ENCODE data around the gene HEPACAM. TPM values are rescaled to one million over a fixed set of nuclear protein-coding genes. Genes with fewer than 3 reads are reported as not detected.
A peak's percentile ranks its signal among the peaks of the same experiment; 100 is the strongest.
"Not testable (repeated sequence)": the region's sequence is repeated elsewhere in the genome, so short reads cannot be mapped to it uniquely, and the experiment has no call there.

The HEPACAM gene, protein sequence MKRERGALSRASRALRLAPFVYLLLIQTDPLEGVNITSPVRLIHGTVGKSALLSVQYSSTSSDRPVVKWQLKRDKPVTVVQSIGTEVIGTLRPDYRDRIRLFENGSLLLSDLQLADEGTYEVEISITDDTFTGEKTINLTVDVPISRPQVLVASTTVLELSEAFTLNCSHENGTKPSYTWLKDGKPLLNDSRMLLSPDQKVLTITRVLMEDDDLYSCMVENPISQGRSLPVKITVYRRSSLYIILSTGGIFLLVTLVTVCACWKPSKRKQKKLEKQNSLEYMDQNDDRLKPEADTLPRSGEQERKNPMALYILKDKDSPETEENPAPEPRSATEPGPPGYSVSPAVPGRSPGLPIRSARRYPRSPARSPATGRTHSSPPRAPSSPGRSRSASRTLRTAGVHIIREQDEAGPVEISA
- polyA plus RNA-seq (ENCODE audit: insufficient read length in 10 of 10), result under 1 TPM in 7 of 10 donors, not detected in 3; 0.08 to 0.51 (median 0.15) TPM
- long read RNA-seq, donor 1, result 0 reads
- long read RNA-seq, donor 2, result 0 reads
- long read RNA-seq, donor 3, result 0 reads
- long read RNA-seq, donor 4, result 0 reads
- long read RNA-seq, donor 5, result 0 reads
- long read RNA-seq, donor 6, result 0 reads
- long read RNA-seq, donor 7, result 0 reads
- long read RNA-seq, donor 8, result 0 reads
- long read RNA-seq, donor 9, result 0 reads

- DNase-seq, result no peak
Observed at GRCh38 chr11:124935548-124936514, at the start of gene HEPACAM. Gene HEPACAM, minus strand, starts transcription at chr11:124936047. Its CDS starts 41 bp downstream, at chr11:124936006.

DNA sequence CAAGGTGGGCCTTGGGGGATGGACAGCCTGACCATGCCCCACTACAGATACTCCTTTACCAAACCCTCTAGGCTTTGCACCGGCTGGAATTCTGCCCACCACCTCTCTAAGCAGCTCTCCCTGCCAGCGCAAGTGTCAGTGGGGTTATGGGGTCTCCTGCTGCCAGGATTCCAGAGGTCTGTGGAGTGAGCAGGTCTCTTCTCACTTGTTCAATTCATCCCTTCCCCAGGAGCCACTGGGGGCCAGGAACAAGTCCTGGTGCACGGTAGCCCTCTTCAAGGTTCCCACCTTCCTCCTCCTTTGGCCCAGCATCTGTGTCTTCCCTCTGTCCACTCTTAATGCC is 48.6 kb upstream of the HEPACAM start:
- DNase-seq, result no peak

DNA sequence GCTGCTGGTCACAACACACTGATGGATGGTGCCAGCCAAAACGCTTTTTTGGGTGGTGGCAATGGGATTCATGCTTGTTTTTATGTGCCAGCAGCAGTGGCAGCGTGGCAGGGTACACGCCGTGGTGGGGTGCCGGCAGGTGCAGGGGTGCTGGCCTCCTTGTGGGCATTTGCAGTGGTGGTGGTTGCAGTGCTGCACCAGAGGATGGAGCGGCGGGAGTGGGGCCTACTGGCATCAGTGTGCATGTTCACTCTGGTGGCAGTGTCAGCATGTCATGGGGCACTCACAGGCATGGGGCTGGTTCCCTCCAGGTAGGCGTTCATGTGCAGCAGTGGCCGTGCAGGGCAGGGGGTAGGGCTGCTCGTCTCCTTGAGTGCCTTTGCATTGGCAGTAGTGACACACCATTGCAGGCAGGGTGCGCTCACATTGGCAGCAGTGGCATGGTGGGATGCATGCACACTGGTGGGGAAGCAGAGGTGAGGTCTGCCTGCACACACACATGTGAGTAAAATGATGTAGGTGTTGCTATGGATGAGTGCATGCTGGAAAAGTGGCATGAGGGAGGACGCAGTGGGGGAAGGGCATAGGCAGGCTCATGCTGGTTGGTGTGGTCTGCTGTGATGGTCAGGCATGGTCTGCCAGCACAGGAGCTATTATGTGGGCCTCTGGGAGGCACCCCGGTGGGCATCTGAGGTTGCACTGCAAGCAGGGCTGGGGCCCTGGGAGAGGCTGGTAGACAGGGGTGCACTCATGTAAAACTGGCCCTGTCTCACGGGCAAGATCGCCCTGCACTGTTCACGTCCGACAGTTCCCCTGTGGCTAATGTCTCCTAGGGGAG is 48.0 kb upstream of the HEPACAM start:
- DNase-seq, result no peak

- no peak for DNase-seq
Observed at GRCh38 chr11:124982043-124982442, 46.2 kb upstream of the HEPACAM start.

DNA sequence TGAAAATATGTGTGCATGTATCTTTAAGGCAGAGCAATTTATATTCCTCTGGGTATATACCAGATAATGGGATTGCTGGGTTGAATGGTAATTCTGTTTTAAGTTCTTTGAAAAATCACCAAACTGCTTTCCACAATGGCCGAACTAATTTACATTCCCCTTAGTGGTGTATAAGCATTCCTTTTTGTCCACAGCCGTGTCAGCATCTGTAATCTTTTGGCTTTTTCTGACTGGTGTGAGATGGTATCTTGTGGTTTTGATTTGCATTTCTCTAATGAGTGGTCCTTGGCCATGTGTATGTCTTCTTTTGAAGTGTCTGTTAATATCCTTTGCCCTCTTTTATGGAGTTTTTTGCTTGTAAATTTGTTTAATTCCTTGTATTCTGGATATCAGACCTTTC is 42.5 kb upstream of the HEPACAM start:
- DNase-seq, result no peak

GRCh38 chr11:124977006-124977405 is 41.2 kb upstream of the HEPACAM start:
- no peak for DNase-seq

DNA sequence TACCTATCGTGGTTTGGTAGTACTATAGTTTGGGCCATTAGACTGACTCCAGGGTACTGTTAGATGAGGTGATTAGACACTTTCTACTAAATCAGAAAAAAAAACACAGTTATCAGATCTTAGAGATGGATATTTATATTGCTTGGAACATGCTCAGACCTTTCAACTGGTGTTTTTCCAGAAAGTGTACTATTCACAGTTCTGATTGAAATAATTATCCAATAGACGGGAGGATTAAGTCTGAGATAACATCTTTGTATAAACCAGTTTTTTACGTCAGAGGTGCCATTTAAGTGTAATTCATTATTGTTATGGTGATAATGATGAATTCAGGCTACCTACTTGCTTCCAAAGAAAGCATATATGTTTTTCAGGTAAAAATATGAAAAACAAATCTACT is 40.7 kb upstream of the HEPACAM start:
- DNase-seq, result no peak

DNA sequence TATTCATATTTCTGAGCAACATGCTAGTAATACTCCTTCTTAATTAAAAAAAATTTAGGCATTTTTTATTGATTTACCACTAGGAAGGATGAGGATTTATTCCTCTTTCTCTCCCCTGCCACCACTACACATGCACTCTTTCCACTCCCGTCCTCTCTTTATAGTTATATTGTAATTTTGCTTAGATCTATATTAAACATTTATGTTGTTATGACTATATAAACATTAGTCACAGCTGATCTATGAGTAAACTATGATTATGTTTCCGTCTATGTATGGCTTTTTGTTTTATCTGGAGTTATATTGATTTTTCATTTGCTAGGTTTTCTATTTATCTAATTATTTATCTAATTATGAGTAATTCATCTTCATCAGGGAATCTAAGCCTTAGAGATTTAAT is 36.0 kb upstream of the HEPACAM start:
- DNase-seq, result no peak

- DNase-seq, result no peak
Observed at GRCh38 chr11:124970925-124971324, 35.1 kb upstream of the HEPACAM start.

DNA sequence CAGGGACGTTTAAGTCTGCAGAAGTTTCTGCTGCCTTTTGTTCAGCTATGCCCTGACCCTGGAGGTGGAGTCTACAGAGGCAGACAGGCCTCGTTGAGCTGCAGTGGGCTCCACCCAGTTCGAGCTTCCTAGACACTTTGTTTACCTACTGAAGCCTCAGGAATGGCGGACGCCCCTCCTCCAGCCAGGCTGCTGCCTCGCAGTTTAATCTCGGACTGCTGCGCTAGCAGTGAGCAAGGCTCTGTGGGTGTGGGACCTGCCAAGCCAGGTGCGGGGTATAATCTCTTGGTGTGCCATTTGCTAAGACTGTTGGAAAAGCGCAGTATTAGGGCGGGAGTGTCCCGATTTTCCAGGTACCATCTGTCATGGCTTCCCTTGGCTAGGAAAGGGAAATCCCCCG is 32.4 kb upstream of the HEPACAM start:
- not testable (repeated sequence) for DNase-seq

- DNase-seq, result peak; percentile 68 to 81 (median 70)
Observed at GRCh38 chr11:124961972-124962609, 26.2 kb upstream of the HEPACAM start.

GRCh38 chr11:124955035-124955434 is 19.2 kb upstream of the HEPACAM start:
- no peak for DNase-seq

DNA sequence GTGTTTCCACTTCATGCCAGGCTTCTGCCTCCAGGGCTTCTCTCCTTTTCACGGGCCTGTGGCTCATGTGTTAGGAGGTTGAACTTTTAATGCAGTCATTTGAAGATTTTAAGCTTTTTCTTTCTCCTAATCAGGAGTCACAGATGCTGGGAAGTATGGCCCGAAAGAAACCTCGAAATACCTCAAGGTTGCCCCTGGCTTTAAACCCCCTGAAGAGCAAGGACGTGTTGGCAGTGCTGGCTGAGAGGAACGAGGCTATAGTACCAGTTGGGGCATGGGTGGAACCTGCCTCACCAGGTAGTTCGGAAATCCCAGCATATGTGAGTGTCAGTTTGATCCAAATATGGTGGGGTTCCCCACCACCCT is 18.7 kb upstream of the HEPACAM start:
- DNase-seq, result no peak

DNA sequence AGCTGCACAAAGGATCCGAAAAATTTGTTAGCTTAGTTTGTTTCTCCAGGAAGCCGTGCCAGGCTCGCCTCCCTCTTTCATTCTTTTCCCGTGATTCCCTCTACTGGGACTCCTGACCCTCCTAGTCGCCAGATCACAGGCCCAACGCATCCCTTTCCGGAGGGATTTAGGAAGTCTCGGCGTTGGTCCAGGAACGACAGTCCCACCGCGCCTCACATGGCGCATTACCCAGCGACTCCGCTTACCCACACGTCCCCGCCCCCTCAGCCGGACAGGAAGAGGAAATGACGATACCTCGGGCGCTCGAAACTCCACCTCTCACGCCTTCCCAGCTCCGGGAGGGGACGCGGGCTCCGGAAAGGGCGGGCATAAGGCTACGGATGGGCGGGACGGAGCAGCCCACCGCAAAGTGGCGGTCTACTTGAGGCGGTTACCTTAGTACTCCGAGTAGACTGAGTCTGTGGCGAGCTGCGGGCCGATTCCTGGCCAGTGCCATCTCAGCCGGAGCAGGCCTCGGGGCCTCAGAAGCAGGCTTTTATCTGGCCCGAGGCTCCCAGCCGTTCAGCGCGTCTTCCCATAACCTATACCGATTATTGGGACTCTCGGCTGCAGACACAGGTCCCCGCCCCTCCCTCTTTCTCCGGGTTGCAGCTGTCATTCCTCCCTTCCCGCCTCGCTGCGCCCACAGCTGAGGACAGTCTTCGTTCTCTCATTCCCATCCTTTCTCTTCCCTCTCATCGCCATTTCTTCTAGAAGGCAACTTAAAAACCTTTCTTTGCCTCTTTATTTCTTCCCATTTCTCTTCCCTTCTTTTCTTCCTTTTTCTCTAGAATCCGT is 18.1 kb upstream of the HEPACAM start, which contains the start of gene CCDC15:
CCDC15 (plus strand) TSS at position 450 of the 837 bp plus-strand sequence. CDS start 531 bp downstream, outside the sequence.
- DNase-seq, result peak; percentile 98 to 99 (median 98)

- no peak for DNase-seq
Observed at GRCh38 chr11:124951341-124951740, 15.5 kb upstream of the HEPACAM start.

- DNase-seq, result no peak
Observed at GRCh38 chr11:124950601-124951330, 14.9 kb upstream of the HEPACAM start.

- no peak for DNase-seq
Observed at GRCh38 chr11:124946735-124947141, 10.9 kb upstream of the HEPACAM start.

DNA sequence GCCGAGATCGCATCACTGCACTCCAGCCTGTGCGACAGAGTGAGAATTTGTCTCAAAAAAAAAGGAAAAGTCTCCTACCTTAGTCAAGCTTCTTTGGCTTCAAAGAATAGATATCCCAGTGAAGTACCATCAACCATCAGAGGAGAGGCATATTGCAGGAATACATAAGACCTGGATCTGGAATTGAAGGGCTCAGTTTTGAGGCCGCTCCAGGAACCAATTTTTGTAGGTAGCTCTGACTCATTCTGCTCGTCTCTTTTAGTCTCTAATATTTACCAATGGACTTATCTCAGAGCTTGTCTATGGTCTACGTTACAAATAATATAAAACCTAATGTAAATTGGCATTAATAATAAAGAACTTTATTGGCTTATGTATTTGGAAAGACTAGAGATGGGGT is 10.0 kb upstream of the HEPACAM start:
- no peak for DNase-seq

GRCh38 chr11:124944565-124944964 is 8.7 kb upstream of the HEPACAM start:
- DNase-seq, result no peak

Data from muscle of back (tissue), 13 donors.